Activated CD8-positive, alpha-beta T cell treated with anti-CD3 and anti-CD28 coated beads for 36 hours (primary cell): ENCODE results near the gene TEX14. TPM values are rescaled to one million over a fixed set of nuclear protein-coding genes. Genes with fewer than 3 reads are reported as not detected.
"Not testable (repeated sequence)": the region's sequence is repeated elsewhere in the genome, so short reads cannot be mapped to it uniquely, and the experiment has no call there.

Source experiments
- ATAC-seq: fragments of 200-7000 bp; cut with Tn5 transposase; one replicate; pipeline ENCODE4 v1.10.0; 2021; ENCODE audit warnings: mild to moderate bottlenecking, moderate library complexity
- CTCF ChIA-PET: fragments of 350-600 bp; sonication (Branson Sonifier 250); formaldehyde crosslinking; loops from one replicate; lab custom pipeline; 2021; ENCODE audit warnings: antibody characterized with exemption; lab: Charles Lee
- POLR2A ChIA-PET: fragments of 350-600 bp; sonication (Branson Sonifier 250); formaldehyde crosslinking; loops from one replicate; lab custom pipeline; 2021; ENCODE audit warnings: antibody characterized with exemption; lab: Charles Lee
- DNase-seq: peaks from one replicate; pipeline ENCODE4 v3.0.0-alpha.2; 2020
- H3K27ac Mint-ChIP-seq: one replicate; pipeline ENCODE4 v1.8.0; 2021; ENCODE audit warnings: mild to moderate bottlenecking, mixed read lengths
- H3K27me3 Mint-ChIP-seq: one replicate; pipeline ENCODE4 v1.8.0; 2021; ENCODE audit warnings: mixed read lengths
- H3K36me3 Mint-ChIP-seq: one replicate; pipeline ENCODE4 v1.8.0; 2021; ENCODE audit warnings: low read depth, mixed read lengths
- H3K4me1 Mint-ChIP-seq: one replicate; pipeline ENCODE4 v1.8.0; 2021; ENCODE audit warnings: low read depth, mixed read lengths
- H3K4me3 Mint-ChIP-seq: one replicate; pipeline ENCODE4 v1.8.0; 2021; ENCODE audit warnings: mild to moderate bottlenecking, moderate library complexity, mixed read lengths
- H3K9me3 Mint-ChIP-seq: one replicate; pipeline ENCODE4 v1.8.0; 2021; ENCODE audit warnings: mixed read lengths
- CTCF ChIP-seq: fragments of 200-600 bp; IDR thresholded peaks from one replicate; pipeline ENCODE4 v1.8.0; 2022; ENCODE audit warnings: antibody characterized with exemption, mild to moderate bottlenecking
- intact Hi-C: fragments of 100-400 bp; cut with micrococcal nuclease; formaldehyde crosslinking; loops from one replicate; pipeline ENCODE4 v1.10.0; 2022
- total RNA-seq, 2 experiments: library from RNA; stranded (reverse); gene quantifications; one replicate each; pipeline ENCODE4 v1.2.3, GENCODE V29; 2021

TEX14 gene
- total RNA-seq, 2 experiments from 2014 or later, result 0.23 to 0.31 TPM

GRCh38 chr17:58556833-58557250 lies 135.0 kb downstream of the TEX14 start:
- H3K36me3 Mint-ChIP-seq, result no peaks in the 10 kb centered on the region
- no peak overlapping the region for H3K27ac Mint-ChIP-seq
- ATAC-seq (no peak), DNase-seq (no peak)
- no peaks in the 10 kb centered on the region for H3K9me3 Mint-ChIP-seq
- no peaks in the 10 kb centered on the region for H3K27me3 Mint-ChIP-seq
- intact Hi-C loops, result no loop called here
- H3K4me1 Mint-ChIP-seq, result peaks cover 6% of the 10 kb centered on the region
- TF ChIP-seq CTCF, result no peak
- CTCF ChIA-PET, result no interaction called here
- POLR2A ChIA-PET, result no interaction called here
- no peak overlapping the region for H3K4me3 Mint-ChIP-seq

DNA sequence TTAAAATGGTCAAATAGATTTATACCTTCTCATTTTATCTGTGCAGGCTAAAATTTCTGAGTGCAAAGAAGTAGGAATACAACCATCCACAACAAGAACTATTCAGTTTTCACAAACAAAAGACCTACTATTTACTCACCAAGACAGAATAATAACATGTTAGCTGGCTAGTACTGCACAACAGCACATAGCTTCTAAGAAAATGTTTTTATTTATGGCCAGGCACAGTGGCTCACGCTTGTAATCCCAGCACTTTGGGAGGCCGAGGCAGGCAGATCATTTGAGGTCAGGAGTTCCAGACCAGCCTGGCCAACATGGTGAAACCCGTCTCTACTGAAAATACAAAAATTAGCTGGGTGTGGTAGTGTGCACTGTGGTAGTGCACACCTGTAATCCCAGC lies 136.7 kb downstream of the TEX14 start:
- ATAC-seq, H3K27me3 Mint-ChIP-seq, H3K27ac Mint-ChIP-seq, H3K36me3 Mint-ChIP-seq, POLR2A ChIA-PET, H3K4me3 Mint-ChIP-seq, CTCF ChIA-PET, H3K9me3 Mint-ChIP-seq, intact Hi-C loops, H3K4me1 Mint-ChIP-seq, DNase-seq: not testable (repeated sequence)

DNA sequence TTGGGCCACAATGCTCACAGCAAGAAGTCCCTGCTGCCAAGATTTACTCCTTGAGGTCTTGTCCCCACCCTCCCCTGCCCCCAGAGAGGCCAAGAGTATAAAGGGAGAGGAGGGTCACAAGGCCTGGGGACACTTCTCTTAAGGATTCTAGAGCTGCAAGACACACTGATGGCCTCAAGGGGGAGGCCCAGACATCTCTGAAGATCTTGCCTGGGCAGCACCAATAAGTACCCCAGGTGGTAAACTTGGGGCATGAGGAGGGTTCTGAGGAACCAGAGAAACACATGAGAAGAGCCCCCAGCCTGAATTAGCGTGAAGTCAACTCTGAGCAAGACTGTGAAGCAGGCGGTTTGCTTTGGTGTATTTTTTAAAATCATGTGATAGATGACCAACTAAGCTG lies 150.6 kb downstream of the TEX14 start:
- Mint-ChIP-seq H3K4me1 (no peaks in the 10 kb centered on the region), H3K9me3 (no peaks in the 10 kb centered on the region), H3K27me3 (no peaks in the 10 kb centered on the region), H3K4me3 (no peak overlapping the region), H3K36me3 (no peaks in the 10 kb centered on the region), H3K27ac (no peak overlapping the region)
- ATAC-seq, result peak; percentile 42
- no peak for DNase-seq
- POLR2A ChIA-PET, result interaction anchor here (1.1 kb wide), 1 partner anchor 90 kb away, joined by 10 read pairs; no protein-coding TSS in a partner anchor
- TF ChIP-seq CTCF, result peak; percentile 49
- CTCF ChIA-PET, result interaction anchor here (0.6 to 1.8 kb wide), 9 partner anchors 9 to 91 kb away, joined by 3 to 4 read pairs (median 3); no protein-coding TSS in a partner anchor
- intact Hi-C loops, result no loop called here

DNA sequence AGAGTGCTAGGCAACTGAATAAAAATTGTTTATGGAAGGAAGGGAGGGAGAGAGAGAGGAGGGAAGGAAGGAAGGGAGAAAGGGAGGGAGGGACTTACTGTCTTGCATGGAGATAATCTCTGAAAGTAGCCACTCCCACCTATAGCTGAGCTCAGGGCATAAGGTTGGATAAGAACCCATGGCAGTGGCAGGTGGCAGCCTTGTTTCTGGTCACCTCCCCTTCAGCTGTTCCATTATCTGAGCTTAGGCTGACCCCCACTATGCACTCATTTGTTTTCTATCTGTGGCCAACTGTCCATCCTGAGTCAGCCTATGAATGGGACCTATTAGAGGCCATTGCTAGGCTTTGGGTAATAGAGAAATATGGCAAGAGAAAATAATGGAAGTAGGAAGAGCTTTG lies 152.1 kb downstream of the TEX14 start:
- Mint-ChIP-seq H3K36me3 (no peaks in the 10 kb centered on the region), H3K9me3 (no peaks in the 10 kb centered on the region), H3K4me3 (no peak overlapping the region), H3K27me3 (peaks cover 9% of the 10 kb centered on the region), H3K4me1 (no peaks in the 10 kb centered on the region), H3K27ac (no peak overlapping the region)
- intact Hi-C loops, result no loop called here
- ChIA-PET POLR2A (no interaction called here), CTCF (interaction anchor here (1.2 to 1.5 kb wide), 3 partner anchors 33 to 48 kb away, joined by 3 read pairs; no protein-coding TSS in a partner anchor)
- ATAC-seq (no peak), DNase-seq (no peak)
- TF ChIP-seq CTCF, result no peak

DNA sequence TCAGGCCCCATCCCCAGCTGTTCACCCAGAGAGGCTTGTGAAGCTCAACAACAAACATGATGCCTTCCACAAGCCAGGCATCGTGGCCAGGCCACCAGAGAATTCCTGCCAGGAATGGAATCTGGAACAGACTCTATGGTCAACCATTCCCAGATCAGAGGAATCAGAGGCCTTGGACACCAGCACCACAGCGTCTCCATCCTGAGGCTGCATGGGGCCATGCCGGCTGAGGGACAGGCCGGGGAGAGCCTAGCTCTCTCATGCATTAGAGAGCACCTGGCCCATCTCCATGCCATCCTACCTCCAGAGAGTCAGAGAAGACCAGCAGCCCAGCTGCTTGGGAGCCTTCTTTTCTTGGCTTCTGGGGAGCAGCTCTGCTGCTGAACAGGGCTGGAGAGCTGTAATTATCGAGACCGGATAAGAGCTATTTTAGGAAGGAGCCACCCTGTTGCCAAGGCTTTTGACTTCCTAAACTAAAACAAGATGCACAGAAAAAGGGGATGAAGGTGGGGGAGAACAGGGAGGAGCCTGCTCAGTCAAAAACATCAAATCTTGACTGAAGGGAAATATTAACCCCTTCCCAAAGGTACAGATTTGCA lies 152.9 kb downstream of the TEX14 start:
- ChIA-PET CTCF (interaction anchor here (1.2 kb wide), 1 partner anchor 34 kb away, joined by 3 read pairs; no protein-coding TSS in a partner anchor), POLR2A (interaction anchor here (1.2 to 1.3 kb wide), 2 partner anchors 20 to 93 kb away, joined by 3 to 7 read pairs; no protein-coding TSS in a partner anchor)
- no peak for ATAC-seq
- intact Hi-C loops, result no loop called here
- H3K36me3 Mint-ChIP-seq, result no peaks in the 10 kb centered on the region
- H3K9me3 Mint-ChIP-seq, result no peaks in the 10 kb centered on the region
- no peak overlapping the region for H3K4me3 Mint-ChIP-seq
- TF ChIP-seq CTCF, result no peak
- peaks cover 13% of the 10 kb centered on the region for H3K27me3 Mint-ChIP-seq
- no peak for DNase-seq
- no peaks in the 10 kb centered on the region for H3K4me1 Mint-ChIP-seq
- H3K27ac Mint-ChIP-seq, result no peak overlapping the region
